ENCODE measurements around the gene TRIO.

DNA sequence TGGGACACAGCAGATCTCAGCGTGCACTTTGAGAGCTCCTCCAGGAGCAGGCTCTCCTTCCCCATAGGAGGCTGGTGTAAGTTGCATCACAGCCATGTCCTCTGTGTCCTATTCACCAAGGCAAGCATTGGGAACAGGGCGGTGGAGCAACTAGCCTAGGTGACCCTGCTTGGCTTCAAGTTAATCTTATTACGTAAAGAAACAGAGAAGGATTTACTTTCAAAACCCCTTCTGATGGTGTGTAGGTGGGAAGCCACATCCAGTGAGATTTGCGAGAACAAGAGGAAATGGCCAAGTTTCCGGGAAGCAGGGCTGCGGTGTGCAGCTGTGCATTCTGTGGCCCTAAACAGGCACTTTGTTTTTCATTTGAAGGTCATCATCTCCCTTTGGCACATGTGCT, 80.2 kb downstream of the TRIO start:
- TF ChIP-seq YY1 (IDR thresholded peaks at IDR 0.05; ENCODE audit: insufficient read depth, insufficient read length) (no peak), ZNF274 (IDR thresholded peaks at IDR 0.05; ENCODE audit: low read depth, low read length) (no peak), SUZ12 (IDR thresholded peaks at IDR 0.05; ENCODE audit: extremely low read depth, insufficient read depth, insufficient read length) (no peak)
